ENCODE data around the gene DCC.

Gene DCC

DNA sequence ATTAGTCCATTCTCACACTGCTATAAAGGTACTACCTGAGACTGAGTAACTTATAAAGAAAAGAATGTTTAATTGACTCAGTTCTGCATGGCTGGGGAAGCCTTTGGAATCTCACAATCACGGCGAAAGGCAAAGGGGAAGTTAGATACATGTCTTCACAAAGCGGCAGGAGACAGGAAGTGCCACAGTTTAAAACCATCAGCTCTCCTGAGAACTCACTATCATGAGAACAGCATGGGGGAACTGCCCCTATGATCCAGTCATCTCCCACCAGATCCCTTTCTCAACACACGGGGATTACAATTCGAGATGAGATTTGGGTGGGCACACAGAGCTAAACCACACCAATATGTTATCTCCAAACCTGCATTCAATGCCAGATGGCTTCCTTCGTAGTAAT is 716.1 kb downstream of the DCC start:
- no peak overlapping the region for H3K27ac ChIP-seq (ENCODE audit: poor library complexity, severe bottlenecking)
- no peak for ATAC-seq (ENCODE audit: low read depth)
- no peaks in the 10 kb centered on the region for H3K4me1 ChIP-seq (ENCODE audit: insufficient read depth, poor library complexity, severe bottlenecking)
- no peaks in the 10 kb centered on the region for H3K36me3 ChIP-seq (ENCODE audit: low read depth)
- no peak overlapping the region for H3K4me3 ChIP-seq (ENCODE audit: severe bottlenecking)
- TF ChIP-seq CTCF (IDR thresholded peaks at IDR 0.05; ENCODE audit: poor library complexity, severe bottlenecking), result no peak
- no peaks in the 10 kb centered on the region for H3K27me3 ChIP-seq (ENCODE audit: insufficient read depth, poor library complexity, severe bottlenecking)
- DNase-seq (ENCODE audit: low spot score), result no peak
- no peaks in the 10 kb centered on the region for H3K9me3 ChIP-seq (ENCODE audit: severe bottlenecking)

GRCh38 chr18:53070788-53071187 is 730.8 kb downstream of the DCC start:
- Histone ChIP-seq H3K36me3 (ENCODE audit: low read depth) (no peaks in the 10 kb centered on the region), H3K27me3 (ENCODE audit: insufficient read depth, poor library complexity, severe bottlenecking) (no peaks in the 10 kb centered on the region), H3K4me3 (ENCODE audit: severe bottlenecking) (no peak overlapping the region), H3K27ac (ENCODE audit: poor library complexity, severe bottlenecking) (no peak overlapping the region), H3K9me3 (ENCODE audit: severe bottlenecking) (no peaks in the 10 kb centered on the region), H3K4me1 (ENCODE audit: insufficient read depth, poor library complexity, severe bottlenecking) (no peaks in the 10 kb centered on the region)
- no peak for TF ChIP-seq CTCF (IDR thresholded peaks at IDR 0.05; ENCODE audit: poor library complexity, severe bottlenecking)
- no peak for DNase-seq (ENCODE audit: low spot score)
- ATAC-seq (ENCODE audit: low read depth), result no peak

DNA sequence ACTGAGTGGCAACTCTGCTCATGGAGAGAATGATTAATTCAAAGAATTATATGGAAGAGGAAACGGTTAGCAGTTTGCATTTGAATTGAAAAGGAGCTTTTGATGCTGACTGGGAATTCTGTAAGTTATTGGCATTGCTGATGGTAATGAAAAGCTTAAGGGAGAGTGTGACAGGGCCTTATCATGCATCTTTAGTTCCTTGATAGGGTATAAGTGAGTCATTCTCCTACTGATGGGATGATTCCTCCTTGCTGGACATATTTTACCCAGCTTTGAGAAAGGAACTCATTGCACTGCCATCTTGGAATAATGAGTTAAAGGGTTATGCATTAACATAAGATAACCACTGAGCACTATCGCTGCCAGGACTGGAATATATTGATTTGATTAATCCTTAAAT is 740.7 kb downstream of the DCC start:
- H3K27me3 ChIP-seq (ENCODE audit: insufficient read depth, poor library complexity, severe bottlenecking), result no peaks in the 10 kb centered on the region
- no peaks in the 10 kb centered on the region for H3K36me3 ChIP-seq (ENCODE audit: low read depth)
- no peak for TF ChIP-seq CTCF (IDR thresholded peaks at IDR 0.05; ENCODE audit: poor library complexity, severe bottlenecking)
- no peaks in the 10 kb centered on the region for H3K9me3 ChIP-seq (ENCODE audit: severe bottlenecking)
- no peak overlapping the region for H3K4me3 ChIP-seq (ENCODE audit: severe bottlenecking)
- H3K27ac ChIP-seq (ENCODE audit: poor library complexity, severe bottlenecking), result no peak overlapping the region
- DNase-seq (ENCODE audit: low spot score) (no peak), ATAC-seq (ENCODE audit: low read depth) (no peak)
- H3K4me1 ChIP-seq (ENCODE audit: insufficient read depth, poor library complexity, severe bottlenecking), result no peaks in the 10 kb centered on the region

DNA sequence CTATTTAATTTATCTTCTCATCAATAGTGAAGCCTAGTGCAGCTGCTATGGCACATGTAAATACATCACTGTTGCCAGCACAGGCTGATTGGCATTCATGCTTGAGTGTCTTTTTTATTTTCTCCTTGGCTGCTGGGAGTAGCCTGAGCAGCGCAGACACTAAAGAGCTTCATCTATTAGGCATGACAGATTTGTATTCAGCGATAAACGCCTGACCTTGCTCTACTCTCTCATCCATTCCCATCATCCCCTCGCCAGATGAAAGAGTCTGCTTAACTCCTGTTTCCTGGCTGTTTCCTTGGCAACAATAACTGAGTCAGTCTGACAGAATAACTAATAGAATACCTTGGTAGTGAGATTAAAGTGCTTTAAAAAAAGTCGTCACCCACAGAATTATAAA is 753.6 kb downstream of the DCC start:
- Histone ChIP-seq H3K4me3 (ENCODE audit: severe bottlenecking) (no peak overlapping the region), H3K9me3 (ENCODE audit: severe bottlenecking) (no peaks in the 10 kb centered on the region), H3K27ac (ENCODE audit: poor library complexity, severe bottlenecking) (no peak overlapping the region), H3K4me1 (ENCODE audit: insufficient read depth, poor library complexity, severe bottlenecking) (no peaks in the 10 kb centered on the region), H3K36me3 (ENCODE audit: low read depth) (no peaks in the 10 kb centered on the region), H3K27me3 (ENCODE audit: insufficient read depth, poor library complexity, severe bottlenecking) (no peaks in the 10 kb centered on the region)
- TF ChIP-seq CTCF (IDR thresholded peaks at IDR 0.05; ENCODE audit: poor library complexity, severe bottlenecking), result no peak
- ATAC-seq (ENCODE audit: low read depth) (no peak), DNase-seq (ENCODE audit: low spot score) (no peak)

DNA sequence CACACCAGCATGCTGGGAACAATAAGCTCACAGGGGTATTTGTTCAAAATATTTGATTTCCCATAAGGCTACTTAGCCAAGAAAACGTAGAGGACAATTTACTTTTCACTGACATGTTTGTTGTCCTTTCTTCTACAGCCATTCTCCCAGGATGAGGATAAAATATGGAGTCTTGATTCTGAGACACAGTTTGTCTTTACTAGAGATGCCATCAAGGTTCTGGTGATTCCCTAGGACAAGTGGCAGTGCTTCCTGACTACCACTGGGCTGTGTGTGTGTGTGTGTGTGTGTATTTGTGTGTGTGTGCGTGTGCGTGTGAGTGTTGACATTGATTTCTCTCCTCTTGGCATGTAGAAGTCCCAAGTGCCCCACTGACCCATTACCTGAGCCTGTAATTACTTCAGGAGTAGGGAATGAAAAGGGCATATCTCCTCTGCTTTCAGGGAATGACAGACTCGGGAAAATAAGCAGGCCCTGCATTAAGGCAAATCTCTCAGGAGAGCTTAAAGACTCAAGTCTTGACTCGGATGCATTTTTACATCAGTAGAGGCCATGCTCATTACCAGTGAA is 761.6 kb downstream of the DCC start:
- DNase-seq (ENCODE audit: low spot score) (no peak), ATAC-seq (ENCODE audit: low read depth) (no peak)
- H3K27ac ChIP-seq (ENCODE audit: poor library complexity, severe bottlenecking), result no peak overlapping the region
- H3K9me3 ChIP-seq (ENCODE audit: severe bottlenecking), result no peaks in the 10 kb centered on the region
- H3K4me3 ChIP-seq (ENCODE audit: severe bottlenecking), result no peak overlapping the region
- no peak for TF ChIP-seq CTCF (IDR thresholded peaks at IDR 0.05; ENCODE audit: poor library complexity, severe bottlenecking)
- H3K4me1 ChIP-seq (ENCODE audit: insufficient read depth, poor library complexity, severe bottlenecking), result no peaks in the 10 kb centered on the region
- no peaks in the 10 kb centered on the region for H3K27me3 ChIP-seq (ENCODE audit: insufficient read depth, poor library complexity, severe bottlenecking)
- H3K36me3 ChIP-seq (ENCODE audit: low read depth), result no peaks in the 10 kb centered on the region
